Hippocampal formation (tissue), 2 donors: ENCODE measurements around the gene HIVEP1.

Experiments
- DNase-seq, 2 donors: peaks; one replicate each; lab custom pipeline; 2025; lab: John Stamatoyannopoulos, UW

The HIVEP1 gene

DNA sequence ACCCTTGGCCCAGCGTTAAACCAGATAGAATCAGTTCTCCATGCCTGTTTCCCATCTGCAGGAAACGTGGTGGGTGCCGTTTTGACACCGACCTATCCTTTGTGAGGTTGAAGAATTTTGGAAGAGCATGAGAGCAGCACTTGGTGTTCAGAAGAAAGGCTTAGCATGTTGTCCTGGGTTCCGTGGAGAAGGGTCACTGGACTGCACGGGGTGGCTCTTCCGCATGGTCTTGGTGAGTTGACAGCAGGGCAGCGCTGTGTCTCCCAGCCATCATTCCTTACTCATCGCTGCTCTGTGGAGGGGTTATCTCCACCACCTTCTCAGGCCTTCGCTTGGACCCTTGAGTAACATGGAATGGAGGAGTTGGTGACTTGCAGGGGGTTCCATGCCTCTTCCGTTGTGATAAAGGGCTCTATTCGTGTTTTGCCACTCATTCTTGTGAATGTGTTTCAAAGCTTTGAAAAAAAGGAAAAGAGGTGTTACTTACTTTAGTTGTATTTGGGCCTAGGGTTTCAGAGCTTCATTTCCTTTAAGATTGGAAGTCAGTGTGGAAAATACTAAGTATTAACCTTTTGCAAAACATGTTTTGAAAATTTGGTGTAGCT, 8.2 kb downstream of the HIVEP1 start:
- DNase-seq = no peak

DNA sequence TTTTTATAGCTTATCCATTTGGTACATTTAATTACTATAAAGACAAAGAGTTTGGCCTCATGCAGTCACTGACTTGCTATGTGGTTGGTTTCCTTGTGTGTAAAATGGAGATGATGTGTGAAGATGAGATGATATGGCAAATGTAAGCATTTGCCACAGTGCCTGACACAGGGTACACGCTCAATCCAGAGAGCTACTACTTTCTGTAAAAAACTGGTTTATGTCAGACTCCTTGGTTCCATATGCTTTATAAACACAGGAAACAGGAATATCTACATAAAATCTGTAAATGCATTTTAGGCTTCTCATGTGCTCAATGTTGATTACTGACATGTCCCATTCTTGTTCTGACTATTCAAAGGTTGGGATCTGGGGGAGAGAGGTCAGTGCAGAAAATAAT, 10.4 kb downstream of the HIVEP1 start:
- DNase-seq = no peak

DNA sequence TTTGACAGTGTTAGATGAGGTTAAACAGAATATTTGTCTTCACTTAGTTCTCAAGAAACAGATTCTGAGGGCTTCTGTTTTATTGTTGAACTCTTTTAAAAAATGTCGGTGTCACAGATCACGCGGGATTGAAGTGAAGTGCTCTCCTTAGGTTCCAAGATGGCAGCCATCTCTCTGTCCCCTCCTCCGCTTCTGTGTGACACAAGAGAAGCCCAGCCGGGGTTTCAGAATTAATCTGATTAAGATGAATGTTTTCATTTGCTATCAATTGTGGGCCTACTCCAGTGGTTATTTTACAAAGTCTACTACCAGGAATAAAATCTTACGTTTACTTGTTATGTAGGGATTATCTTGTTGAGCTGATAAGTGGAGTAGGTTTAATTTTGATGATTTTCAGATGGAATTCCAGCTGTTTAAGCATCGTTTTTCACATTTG, 10.9 kb downstream of the HIVEP1 start:
- DNase-seq = no peak

DNA sequence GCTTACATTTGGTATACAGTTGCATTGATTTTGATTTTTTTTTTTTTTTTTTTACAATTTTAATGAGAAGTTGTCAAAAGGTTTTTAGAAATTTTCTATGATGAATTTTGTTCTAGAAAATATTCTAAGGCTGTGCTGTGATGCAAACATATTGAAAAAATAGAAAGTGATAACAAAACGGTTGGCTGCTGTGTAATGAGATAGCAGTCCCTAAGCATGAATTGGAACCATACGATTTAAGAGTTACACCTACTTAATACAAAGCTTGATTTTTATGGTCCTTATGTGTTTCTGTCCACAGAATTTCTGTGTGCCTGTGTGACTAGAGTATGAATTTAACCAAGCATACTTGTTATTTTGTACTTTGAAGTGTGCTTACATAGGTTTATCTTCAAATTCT, 12.1 kb downstream of the HIVEP1 start:
- no peak for DNase-seq

DNA sequence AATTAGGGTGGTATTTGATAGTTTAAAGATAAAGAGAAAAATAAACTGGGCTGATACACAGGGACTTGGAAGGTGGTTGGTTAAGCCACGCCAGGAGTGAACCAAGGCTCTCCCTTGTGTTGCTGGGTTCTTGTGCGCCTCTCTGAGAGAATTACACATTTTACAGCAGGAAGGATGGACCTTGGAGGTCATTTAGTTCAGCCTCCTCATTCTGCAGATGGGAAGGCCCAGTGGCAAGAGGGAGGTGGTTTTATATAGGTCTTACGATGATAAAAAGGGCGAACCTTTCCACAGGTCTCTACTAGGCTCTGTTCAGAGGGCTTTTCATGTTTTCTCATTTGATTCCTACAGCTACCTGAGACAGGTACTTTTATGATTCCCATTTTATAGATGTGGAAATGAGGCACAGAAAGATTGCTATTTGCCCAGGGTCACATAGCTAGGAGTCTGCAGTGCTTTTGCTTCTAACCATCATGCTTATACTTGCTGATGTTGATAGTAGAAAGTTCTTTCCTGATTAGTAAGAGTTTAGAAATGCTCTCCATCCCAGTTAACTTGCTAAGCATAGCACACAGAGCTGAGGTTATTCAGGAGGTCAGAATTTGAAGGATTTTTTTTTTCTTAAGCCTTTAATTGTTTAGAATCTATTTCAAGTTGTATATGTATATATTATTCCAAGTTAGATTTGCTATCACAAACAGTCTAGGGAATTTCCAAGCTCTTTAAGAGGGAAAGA, 12.8 kb downstream of the HIVEP1 start:
- DNase-seq = no peak

DNA sequence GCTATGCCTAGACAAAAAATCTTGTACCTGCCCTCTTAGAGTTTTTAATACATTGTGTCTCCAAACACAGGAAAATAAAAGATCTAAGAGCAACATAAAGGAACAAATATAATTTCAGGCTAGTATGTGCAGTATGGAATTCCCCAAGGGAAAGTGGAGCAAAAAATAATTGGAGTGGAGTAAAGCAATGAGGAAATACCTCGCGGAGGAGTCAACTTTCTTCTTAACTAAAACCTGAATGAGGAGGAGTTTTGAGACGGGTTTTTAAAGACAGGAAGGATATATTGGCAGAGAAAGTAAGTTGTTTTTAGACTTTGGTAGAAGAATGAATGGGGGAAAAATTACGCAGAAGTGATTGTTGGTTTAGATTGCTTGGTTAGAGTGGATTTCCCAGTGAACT, 14.0 kb downstream of the HIVEP1 start:
- no peak for DNase-seq

DNA sequence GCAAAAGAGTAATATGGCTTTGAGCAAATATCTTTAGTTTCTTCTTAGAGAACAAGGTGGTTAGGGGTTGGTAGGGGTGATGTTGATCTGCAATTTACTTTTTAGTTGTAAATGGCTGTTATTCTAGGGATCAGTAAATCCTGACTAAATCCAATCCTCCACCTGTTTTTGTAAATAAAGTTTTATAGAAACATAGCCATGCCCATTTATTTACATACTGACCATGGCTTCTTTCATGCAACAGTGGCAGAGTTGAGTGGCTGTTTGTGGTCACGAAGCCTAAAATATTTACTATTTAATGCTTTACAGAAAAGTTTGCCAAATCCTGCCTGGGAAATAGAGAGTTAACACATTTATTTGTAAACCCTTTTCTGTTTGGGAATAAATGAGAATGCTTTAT, 14.7 kb downstream of the HIVEP1 start:
- DNase-seq = no peak

DNA sequence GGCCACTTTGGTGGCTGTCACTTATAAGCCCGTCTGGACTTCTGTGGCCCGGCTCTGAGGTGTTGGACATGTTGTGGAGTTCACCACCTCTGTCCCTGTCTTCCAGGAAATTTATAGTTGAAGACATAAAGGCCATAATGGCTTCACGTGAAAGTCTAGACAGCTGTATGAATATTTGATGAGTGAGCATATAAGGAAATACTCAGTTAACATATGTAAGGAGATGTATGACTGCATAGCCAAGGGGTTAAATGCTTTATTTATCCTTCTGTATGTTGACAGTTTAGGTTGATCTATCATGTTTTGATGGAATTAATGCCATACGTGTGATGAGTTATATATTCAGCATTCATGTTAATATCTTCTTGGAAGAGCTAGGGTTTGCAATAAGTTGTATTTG, 16.1 kb downstream of the HIVEP1 start:
- no peak for DNase-seq

DNA sequence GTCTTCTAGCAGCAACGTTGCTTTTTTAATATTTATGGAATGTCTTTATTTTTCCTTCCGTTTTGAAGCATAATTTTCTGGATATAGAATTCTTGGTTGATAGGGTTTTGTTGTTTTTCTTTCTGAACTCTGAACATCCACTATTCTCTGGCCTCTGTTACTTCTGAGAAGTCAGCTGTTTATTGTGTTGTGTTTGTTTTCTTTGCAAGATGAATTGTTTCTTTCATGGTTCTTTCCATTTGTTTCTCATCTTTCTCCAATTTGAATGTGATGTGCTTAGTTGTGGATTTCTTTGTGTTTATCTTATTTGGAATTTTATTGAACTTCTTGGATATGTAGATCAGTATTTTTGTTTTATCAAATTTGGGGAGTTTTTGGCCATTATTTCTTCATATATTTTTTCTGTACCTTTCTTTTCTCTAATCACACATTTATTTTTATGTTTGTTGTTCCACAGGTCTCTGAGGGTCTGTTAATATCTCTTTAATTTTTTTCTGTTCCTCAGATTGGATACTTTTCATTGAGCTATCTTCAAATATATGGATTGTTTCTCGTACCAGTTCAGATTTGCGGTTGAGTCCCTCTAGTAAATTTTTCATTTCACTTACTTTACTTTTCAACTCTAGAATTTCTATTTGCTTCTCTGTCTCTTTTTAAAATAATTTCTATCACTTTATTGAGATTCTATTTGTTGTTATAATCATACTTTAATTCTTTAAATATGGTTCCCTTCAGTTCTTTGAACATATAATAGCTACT, 18.0 kb downstream of the HIVEP1 start:
- no peak for DNase-seq

DNA sequence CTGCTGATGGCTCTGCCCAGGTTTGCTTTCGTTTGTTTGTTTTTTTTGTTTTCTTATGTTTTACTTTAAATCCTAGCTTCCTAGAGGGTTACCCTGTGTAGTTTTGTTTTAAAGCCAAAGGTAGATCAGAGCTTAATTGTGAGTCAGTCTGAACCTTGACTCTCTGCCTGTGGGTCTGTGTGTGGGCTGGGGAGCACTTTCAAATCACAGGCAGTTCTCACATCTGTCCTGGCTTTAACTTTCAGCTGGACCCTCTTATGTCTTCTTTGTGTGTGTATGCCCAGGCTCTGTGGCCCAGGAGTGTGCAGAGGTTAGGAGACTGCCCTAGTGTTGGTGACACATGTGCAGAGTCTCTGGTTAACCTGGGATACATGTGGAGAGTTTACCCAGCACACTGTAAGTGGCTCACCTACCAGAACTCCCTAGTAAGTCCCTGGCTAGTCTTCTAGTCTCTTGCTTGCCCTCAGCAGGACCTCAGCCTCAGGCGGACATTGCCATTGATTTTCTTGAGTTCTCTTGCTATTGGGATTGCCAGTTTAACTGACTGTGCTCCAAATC, 19.0 kb downstream of the HIVEP1 start:
- no peak for DNase-seq

DNA sequence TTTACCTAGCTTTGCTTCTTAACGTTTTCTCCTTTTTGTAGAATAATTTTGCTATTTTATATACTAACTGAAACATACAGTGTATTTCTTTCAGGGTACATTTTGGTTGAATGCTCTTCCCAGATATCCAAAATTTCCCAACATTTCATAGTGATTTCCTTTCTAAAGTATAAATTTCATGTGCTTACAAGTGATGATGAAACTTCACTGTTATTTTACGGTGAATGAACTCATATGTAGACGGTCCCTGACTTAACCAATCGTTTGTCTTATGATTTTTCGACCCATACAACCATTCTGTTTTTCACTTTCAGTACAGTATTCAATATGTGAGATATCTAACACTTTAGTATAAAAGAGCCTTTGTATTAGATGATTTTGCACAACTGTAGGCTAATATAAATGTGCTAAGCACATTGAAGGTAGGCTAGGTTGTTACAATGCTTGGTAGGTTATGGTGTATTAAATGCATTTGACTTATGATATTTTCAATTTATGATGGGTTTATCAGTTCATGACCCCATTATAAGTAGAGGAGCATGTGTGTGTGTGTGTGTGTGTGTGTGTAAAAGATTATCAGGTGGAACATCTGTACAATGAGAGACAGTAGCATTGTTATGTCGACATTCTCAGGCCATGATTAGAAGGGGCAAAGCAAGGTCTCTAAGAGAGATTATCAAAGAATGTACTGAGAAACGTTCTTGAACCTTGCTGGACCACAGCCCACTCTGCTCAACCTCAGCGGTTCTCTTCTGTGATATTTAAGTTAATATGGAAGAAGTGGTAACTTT, 20.9 kb downstream of the HIVEP1 start:
- DNase-seq = no peak

DNA sequence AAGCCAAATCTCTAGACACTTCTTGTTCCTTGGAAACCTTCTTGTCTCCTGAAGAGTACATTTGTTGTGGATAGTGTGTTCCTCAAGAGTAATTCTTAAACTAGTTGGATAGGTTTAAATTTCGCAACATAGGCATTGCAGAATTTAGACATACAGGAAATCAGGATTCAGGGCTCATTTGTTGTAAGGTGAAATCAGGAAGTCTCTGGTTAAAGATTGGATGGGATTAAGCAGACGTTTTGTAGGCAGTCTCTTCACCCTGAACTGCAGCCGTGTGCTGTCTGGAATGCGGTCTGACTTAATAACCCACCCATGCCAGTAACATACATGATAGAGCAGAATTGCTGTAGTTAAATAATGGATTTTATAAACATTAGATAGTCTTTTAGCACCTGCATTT, 21.7 kb downstream of the HIVEP1 start:
- DNase-seq = no peak

DNA sequence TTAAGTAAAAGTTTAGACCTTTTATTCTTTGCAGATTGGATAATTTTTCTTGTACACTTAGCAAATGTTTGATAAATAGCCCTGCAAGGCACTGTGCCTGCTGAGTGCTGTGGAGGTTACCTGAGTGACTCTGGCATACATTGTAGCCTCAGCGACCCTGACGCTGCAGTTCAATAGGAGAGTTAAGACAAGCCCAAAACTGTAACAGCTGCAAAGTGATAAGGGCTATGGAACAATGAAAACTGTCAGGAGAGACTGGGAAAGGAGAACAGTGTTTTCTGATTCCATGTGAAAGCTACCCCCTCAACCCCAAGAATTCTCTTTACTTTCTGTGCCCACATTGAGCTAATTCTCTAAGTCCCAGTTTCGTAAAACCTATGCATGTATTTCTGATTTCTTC, 22.2 kb downstream of the HIVEP1 start:
- DNase-seq = no peak

DNA sequence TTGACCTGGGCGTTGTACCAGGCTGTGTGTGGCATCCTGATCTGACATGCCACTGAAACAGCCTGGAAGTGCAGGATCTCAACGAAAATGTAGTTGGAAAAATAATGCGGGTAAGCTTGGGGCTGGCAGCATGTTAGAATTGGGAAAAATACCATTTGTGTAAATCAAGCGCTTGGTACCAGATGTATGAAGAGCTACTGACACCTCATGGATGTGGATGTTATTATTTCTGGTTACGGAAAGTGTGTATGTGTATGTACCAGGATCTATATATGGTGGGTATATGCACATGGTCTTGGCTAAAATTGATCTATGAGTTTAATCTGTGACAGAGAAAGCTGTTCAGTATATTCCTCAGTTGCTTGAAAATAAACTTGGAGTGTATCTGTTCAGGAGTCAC, 22.7 kb downstream of the HIVEP1 start:
- DNase-seq = no peak

DNA sequence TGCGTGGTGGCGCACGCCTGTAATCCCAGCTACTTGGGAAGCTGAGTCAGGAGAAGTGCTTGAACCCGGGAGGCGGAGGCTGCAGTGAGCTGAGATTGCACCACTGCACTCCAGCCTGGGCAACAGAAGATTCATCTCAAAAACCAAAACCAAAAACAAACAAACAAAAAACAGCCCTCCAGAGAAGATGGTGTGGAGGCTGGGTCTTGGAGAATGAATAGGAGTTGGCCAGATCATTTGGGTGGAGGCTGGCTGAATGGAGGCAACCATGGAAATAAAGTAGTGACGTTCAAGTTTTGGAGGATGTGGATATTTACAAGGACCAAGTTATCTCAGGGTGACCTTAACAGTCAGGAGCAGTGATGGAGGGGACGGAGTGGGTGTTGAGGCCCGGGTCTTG, 24.7 kb downstream of the HIVEP1 start:
- DNase-seq = no peak

DNA sequence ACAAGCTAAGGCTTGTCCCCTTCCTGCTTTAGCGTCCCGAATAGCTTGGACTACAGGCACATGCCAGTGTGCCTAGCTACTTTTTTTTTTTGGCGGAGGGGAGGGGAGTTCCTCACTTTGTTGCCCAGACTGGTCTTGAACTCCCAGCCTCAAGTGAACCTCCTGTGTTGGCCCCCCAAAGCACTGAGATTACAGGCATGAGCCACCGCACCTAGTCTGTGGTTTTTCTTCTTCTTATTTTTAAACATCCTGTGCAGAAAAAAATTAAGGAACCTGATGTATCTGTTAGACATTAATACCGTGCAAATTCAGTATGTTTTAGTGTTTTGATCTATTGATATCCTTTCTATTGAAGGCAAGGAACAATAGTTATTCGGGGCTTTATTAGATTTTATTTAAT, 25.7 kb downstream of the HIVEP1 start:
- DNase-seq = no peak

DNA sequence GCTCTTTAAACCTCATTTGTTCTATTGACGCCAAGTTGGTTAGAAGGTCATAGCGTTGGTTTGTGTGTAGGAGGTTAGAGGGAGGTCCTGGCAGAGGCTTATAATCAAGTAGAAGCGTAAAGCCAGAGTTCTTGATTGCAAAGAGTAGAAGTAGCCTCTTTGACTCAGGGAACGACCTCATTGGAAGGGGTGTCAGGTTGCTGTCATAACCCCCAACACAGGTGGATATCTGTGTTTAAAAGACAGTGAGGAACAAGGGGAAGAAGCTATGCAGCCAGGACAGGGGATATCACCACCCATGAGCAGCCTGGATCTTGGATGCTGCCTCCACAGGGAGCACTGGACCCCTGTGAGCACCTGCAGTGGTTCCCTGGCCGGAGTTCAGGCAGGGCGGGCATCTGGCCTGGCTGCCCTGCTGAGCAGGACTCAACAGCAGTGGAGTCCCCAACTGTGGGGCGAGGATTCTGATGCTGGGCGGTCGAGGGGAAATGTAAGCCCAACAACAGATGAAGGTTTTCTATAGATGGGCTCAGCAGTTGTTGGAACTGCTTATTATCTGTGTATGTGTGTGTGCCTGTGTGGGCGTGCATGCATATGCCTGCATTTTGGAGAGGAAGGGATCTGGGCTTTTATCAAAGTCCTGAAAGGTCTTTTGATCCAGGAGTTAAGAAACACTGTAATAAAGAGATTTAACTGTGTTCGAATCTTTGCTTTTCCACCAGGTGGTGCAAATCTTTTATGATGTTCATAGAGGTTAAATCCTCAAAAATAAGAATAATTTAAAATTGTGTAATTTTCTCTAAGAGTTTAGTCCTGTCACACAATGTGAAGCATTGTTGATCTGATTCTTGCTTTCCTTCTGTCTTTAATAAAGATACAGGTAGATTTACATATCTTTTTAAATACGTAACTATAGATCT, 27.7 kb downstream of the HIVEP1 start:
- DNase-seq = no peak

DNA sequence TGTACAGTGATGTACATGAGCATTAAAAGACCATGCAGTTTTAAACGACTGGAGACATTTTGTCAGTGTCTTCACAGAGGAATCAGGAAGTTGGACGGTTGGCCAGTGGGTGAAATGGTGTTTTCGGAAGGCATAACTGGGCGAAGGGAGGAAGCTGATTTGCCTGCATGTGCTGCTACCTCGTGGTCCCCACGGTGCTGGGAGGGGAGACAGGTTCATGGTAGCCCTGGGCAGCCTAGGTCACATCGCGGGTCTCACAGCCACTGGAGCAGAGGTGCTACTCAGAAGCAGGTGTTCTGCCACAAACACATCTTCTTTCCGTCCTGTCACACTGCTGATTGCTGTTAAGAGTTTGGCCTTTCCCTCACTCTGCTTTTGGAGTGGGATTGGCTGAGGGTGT, 35.2 kb downstream of the HIVEP1 start:
- no peak for DNase-seq

DNA sequence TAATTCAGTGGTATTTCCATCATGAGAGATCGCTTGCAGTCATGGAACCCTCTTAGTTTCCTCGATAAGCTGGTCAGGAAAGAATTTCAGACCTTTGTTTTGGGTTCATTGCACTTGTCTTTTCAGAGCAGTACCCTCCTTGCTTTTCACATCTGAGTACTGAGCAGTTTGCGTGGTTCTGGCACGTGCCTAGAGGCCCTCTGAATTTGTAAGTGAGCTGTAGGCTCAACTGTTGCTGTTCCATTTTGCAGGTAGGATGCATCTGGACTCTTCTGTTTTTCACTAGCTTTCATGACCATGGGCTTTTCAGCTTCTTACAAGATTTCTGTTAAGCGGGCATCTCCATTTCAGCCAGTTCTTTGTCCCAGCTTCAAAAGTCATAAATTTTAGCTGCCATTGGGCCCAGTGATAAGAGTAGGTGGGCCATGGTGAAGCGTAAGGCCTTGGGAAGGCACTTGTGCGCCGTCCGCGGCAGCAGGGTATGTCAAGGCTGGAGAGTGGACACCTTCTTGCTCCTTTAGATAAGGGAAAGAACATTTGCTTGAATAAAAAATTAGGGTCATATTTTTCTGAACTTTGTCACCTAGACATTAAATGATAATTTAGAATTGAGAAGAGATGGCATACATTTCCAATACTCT, 35.8 kb downstream of the HIVEP1 start:
- DNase-seq = no peak

DNA sequence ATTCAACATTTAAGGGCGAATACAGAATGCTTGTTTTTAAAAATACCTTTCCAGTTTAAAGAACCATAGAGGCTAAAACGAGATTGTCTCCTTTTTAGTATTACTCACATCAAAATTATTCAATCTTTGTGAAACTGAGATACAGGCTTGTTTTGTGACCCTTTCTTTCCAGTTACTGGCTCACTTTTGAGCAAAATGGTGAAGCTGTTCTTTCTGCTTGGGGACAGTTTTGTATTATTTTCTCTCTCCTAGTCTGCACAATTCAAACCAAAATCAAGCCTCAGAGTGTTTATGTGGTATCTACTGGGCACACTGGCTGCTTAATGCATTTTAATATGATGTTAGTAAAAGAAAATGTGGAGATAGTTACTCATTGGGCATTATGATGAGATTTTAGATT, 36.5 kb downstream of the HIVEP1 start:
- no peak for DNase-seq

DNA sequence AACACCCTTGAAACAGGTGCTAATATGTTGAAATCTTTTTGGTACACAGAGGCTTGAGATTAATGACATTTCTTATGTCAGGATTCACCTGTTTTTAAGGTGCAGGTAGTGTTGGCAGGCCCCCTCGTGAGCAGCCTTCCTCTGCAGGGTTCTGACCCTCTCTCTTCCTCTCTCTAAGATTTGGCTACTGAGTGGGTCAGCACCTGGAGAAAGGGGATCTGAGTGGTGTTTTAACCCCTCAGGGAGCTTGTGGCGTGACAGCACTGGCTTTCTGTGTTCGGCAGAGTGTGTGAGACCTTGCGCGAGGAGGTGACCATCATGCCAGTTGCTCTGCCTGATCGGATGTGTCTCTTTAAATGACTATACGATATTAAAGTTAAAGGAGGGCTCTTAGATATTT, 37.1 kb downstream of the HIVEP1 start:
- DNase-seq = no peak
